Vagina (tissue), 2 donors: ENCODE data around the gene NTF3.

ENCODE experiments used
- POLR2A ChIP-seq, 2 donors: fragments of 450-650 bp; IDR thresholded peaks; one replicate each; pipeline ENCODE4 v1.6.1; 2017; ENCODE audit warnings: antibody characterized with exemption in 2 of 2, mild to moderate bottlenecking in 2 of 2, moderate library complexity in 2 of 2
- POLR2AphosphoS5 ChIP-seq, 2 donors: sonication (generic); formaldehyde crosslinking; IDR thresholded peaks; one replicate each; pipeline ENCODE4 v1.9.0; 2017; ENCODE audit warnings: antibody characterized with exemption in 2 of 2, mild to moderate bottlenecking in 2 of 2, low read depth in 1 of 2; ENCODE audit not compliant: insufficient read depth in 1 of 2

GRCh38 chr12:5509557-5509956, 77.6 kb downstream of the NTF3 start:
- TF ChIP-seq POLR2A (IDR thresholded peaks at IDR 0.05) (no peak), POLR2AphosphoS5 (IDR thresholded peaks at IDR 0.05; ENCODE audit: insufficient read depth in 1 of 2, low read depth in 1 of 2) (no peak)
